ENCODE data around the gene CLMP.

DNA sequence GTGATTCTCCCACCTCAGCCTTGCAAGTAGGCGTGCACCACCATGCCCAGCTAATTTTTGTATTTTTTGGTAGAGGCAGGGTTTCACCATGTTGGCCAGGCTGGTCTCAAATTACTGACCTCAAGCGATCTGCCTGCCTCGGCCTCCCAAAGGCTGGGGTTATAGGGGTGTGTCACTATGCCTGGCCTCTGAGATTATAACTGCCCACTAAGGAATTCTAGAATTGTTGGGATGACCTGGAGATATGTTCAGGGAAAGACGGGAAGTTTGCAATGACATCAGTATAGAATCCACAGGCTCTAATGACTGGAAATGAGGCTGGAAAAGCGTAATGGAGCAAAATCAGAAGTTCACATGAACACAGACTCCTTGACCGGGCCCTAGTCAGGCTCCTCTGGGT is 62.2 kb downstream of the CLMP start:
- TF ChIP-seq, protein P1, sequence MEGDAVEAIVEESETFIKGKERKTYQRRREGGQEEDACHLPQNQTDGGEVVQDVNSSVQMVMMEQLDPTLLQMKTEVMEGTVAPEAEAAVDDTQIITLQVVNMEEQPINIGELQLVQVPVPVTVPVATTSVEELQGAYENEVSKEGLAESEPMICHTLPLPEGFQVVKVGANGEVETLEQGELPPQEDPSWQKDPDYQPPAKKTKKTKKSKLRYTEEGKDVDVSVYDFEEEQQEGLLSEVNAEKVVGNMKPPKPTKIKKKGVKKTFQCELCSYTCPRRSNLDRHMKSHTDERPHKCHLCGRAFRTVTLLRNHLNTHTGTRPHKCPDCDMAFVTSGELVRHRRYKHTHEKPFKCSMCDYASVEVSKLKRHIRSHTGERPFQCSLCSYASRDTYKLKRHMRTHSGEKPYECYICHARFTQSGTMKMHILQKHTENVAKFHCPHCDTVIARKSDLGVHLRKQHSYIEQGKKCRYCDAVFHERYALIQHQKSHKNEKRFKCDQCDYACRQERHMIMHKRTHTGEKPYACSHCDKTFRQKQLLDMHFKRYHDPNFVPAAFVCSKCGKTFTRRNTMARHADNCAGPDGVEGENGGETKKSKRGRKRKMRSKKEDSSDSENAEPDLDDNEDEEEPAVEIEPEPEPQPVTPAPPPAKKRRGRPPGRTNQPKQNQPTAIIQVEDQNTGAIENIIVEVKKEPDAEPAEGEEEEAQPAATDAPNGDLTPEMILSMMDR (IDR thresholded peaks at IDR 0.05) = no peak
- TF ChIP-seq, protein P2, sequence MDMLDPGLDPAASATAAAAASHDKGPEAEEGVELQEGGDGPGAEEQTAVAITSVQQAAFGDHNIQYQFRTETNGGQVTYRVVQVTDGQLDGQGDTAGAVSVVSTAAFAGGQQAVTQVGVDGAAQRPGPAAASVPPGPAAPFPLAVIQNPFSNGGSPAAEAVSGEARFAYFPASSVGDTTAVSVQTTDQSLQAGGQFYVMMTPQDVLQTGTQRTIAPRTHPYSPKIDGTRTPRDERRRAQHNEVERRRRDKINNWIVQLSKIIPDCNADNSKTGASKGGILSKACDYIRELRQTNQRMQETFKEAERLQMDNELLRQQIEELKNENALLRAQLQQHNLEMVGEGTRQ (IDR thresholded peaks at IDR 0.05) = no peak
- no peak for TF ChIP-seq KDM1A (IDR thresholded peaks at IDR 0.05; ENCODE audit: low read depth)
